Mesenteric fat pad (tissue), 1 donor: ENCODE measurements around the gene DOC2B. TPM values are rescaled to one million over a fixed set of nuclear protein-coding genes. Genes with fewer than 3 reads are reported as not detected.

Experiments used
- total RNA-seq: library from RNA; stranded (reverse); fragmentation: NEBNext Ultra II Directional; extraction: Animal tissue kit (Norgen Biotek cat#: 25700); gene quantifications from one replicate; pipeline ENCODE4 v1.2.1, GENCODE V29; 2021
- donor health status: DM: yes; HTN: yes; CAD: no.

Gene DOC2B
- total RNA-seq, 1 donor from 2014 or later = 41.5 TPM

Other genes starting within 250 kb of the DOC2B start
- gene SCGB1C2, start 44.1 kb downstream of the DOC2B start, total RNA-seq = not detected
- gene RPH3AL, start 171.2 kb upstream of the DOC2B start, total RNA-seq = 31.5 TPM